GM23248 (cell line): ENCODE measurements around the gene KRTAP13-4.

ENCODE experiments used
- EZH2 ChIP-seq: fragments of 200-600 bp; sonication (generic); IDR thresholded peaks from 2 replicates; pipeline ENCODE4 v1.6.1; 2018; ENCODE audit warnings: antibody characterized with exemption, mild to moderate bottlenecking; ENCODE audit not compliant: insufficient read depth, poor library complexity, severe bottlenecking
- EZH2phosphoT487 ChIP-seq: fragments of 200-600 bp; sonication (generic); IDR thresholded peaks from 2 replicates; pipeline ENCODE4 v1.6.1; 2018; ENCODE audit warnings: antibody characterized with exemption, moderate library complexity, mild to moderate bottlenecking, low read depth; ENCODE audit not compliant: insufficient read depth

GRCh38 chr21:30439975-30440374 is 10.0 kb downstream of the KRTAP13-4 start, which contains the start of gene KRTAP15-1:
- TF ChIP-seq EZH2phosphoT487 (no peak), EZH2 (no peak)
